Kidney (tissue), 14 donors: Measurements from ENCODE around the gene ELAC2. TPM values are rescaled to one million over a fixed set of nuclear protein-coding genes. Genes with fewer than 3 reads are reported as not detected.

Source experiments
- DNase-seq, 5 donors: peaks; one replicate each; pipeline ENCODE4 v3.0.0-alpha.2; 2013 to 2020
- FAIRE-seq: peaks from 2 replicates; lab custom pipeline; 2012; peaks lifted over from hg19 to GRCh38; lab: Jason Lieb, UNC
- H3K27ac ChIP-seq, 2 donors: one replicate each; pipeline ENCODE4 v1.7.0; 2013; ENCODE audit warnings: low read depth in 2 of 2, low read length in 2 of 2, inconsistent platforms in 1 of 2
- H3K27me3 ChIP-seq: one replicate; pipeline ENCODE4 v1.7.1; 2013; ENCODE audit warnings: low read length, inconsistent platforms; ENCODE audit not compliant: control insufficient read depth, insufficient read depth
- H3K36me3 ChIP-seq, 3 donors: one replicate each; pipeline versions ENCODE4 v1.7.0 to v1.7.1; 2013; ENCODE audit warnings: low read length in 3 of 3, control low read depth in 1 of 3, inconsistent platforms in 1 of 3; ENCODE audit not compliant: insufficient read depth in 3 of 3, control insufficient read depth in 2 of 3
- H3K4me1 ChIP-seq, 3 donors: one replicate each; pipeline versions ENCODE4 v1.7.0 to v1.7.1; 2013; ENCODE audit warnings: low read length in 3 of 3, inconsistent platforms in 1 of 3, low read depth in 1 of 3; ENCODE audit not compliant: control insufficient read depth in 2 of 3, insufficient read depth in 2 of 3
- H3K4me3 ChIP-seq, 3 donors: one replicate each; pipeline versions ENCODE4 v1.7.0 to v1.8.1; 2013; ENCODE audit warnings: low read length in 3 of 3, control low read depth in 1 of 3, inconsistent platforms in 1 of 3
- H3K9ac ChIP-seq, 3 donors: one replicate each; pipeline versions ENCODE4 v1.7.0 to v1.7.1; 2013; ENCODE audit warnings: low read length in 3 of 3, control low read depth in 1 of 3, inconsistent platforms in 1 of 3
- H3K9me3 ChIP-seq, 3 donors: one replicate each; pipeline versions ENCODE4 v1.7.0 to v1.7.1; 2013; ENCODE audit warnings: low read length in 3 of 3, control low read depth in 1 of 3, inconsistent platforms in 1 of 3; ENCODE audit not compliant: control insufficient read depth in 2 of 3, insufficient read depth in 1 of 3
- intact Hi-C: fragments of 100-400 bp; cut with DNase I; formaldehyde crosslinking; loops from one replicate; pipeline ENCODE4 v1.11.1; 2022
- polyA plus RNA-seq: library from polyadenylated mRNA; stranded (reverse); fragments of 350-450 nt; fragmentation: Illumina TruSeq; extraction: RNeasy Lipid Tissue Mini Kit (QIAGEN cat#74804); gene quantifications from one replicate; pipeline ENCODE4 v1.2.3, GENCODE V29; 2014; ENCODE audit warnings: low read depth, low replicate concordance; ENCODE audit not compliant: insufficient read depth
- total RNA-seq: library from RNA; stranded (reverse); fragmentation: NEBNext Ultra II Directional; extraction: Animal tissue kit (Norgen Biotek cat#: 25700); gene quantifications from one replicate; pipeline ENCODE4 v1.2.1, GENCODE V29; 2021
- TF ChIP-seq, protein P1 (sequence below): IDR thresholded peaks from 3 replicates; pipeline ENCODE4 v1.5.1; 2012; ENCODE audit warnings: mild to moderate bottlenecking, moderate library complexity, borderline replicate concordance; ENCODE audit not compliant: insufficient read depth; ENCODE audit errors: extremely low read depth
- donor health status: control.
- donor health status: control.
- donor health status: control.
- donor health status: control.
- donor health status: control.
- donor health status: DM: yes; HTN: yes; CAD: no.
- donor health status: Normal renal cell carcinoma (clear cell type).

Gene ELAC2
- total and polyA plus RNA-seq, 2 donors from 2014 or later: 29.7 to 57.4 TPM

DNA sequence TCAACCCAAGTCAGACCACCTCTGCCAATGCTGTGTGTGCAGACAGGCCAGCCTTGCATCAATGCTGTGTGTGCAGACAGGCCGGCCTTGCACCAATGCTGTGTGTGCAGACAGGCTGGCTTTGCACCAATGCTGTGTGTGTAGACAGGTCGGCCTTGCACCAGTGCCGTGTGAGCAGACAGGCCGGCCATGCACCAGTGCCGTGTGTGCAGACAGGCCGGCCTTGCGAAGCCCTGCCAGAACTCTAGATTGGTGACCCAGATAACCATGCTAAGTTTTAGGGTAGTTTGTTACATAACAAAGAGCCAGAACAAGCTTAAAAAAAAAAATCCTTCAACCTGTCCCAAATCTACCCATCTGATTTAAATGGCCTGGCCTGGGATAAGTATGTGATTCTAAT lies 54.3 kb downstream of the ELAC2 start:
- TF ChIP-seq, protein P1, sequence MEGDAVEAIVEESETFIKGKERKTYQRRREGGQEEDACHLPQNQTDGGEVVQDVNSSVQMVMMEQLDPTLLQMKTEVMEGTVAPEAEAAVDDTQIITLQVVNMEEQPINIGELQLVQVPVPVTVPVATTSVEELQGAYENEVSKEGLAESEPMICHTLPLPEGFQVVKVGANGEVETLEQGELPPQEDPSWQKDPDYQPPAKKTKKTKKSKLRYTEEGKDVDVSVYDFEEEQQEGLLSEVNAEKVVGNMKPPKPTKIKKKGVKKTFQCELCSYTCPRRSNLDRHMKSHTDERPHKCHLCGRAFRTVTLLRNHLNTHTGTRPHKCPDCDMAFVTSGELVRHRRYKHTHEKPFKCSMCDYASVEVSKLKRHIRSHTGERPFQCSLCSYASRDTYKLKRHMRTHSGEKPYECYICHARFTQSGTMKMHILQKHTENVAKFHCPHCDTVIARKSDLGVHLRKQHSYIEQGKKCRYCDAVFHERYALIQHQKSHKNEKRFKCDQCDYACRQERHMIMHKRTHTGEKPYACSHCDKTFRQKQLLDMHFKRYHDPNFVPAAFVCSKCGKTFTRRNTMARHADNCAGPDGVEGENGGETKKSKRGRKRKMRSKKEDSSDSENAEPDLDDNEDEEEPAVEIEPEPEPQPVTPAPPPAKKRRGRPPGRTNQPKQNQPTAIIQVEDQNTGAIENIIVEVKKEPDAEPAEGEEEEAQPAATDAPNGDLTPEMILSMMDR: no peak
- FAIRE-seq (no peak), DNase-seq (no peak)
- Histone ChIP-seq H3K9me3 (no peaks in the 10 kb centered on the region), H3K4me1 (no peaks in the 10 kb centered on the region), H3K4me3 (no peak overlapping the region), H3K9ac (no peak overlapping the region), H3K27ac (no peak overlapping the region), H3K36me3 (no peaks in the 10 kb centered on the region), H3K27me3 (no peaks in the 10 kb centered on the region)
- intact Hi-C loops: no loop called here

DNA sequence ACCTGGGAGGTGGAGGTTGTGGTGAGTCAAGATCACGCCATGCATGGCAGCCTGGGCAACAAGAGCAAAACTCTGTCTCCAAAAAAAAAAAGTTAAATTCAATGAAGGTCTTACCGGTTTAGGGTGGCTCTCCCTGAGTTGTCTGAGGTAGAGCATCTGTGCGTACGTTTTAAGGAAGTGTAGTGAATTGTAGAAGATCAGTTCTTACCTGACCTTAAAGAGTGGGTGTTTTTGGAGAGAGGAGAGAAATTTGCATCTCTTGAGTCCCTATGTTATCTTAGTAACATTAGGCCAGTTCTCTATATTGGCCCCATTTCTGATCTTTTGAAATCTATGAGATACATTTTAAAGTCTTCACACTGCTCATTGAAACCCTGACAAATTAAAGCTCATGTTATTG lies 56.2 kb downstream of the ELAC2 start:
- Histone ChIP-seq H3K4me1 (no peaks in the 10 kb centered on the region), H3K36me3 (peaks cover 0 to 2% (median 0%) of the 10 kb centered on the region in 3 donors), H3K9me3 (no peaks in the 10 kb centered on the region), H3K27ac (no peak overlapping the region), H3K4me3 (no peak overlapping the region), H3K27me3 (no peaks in the 10 kb centered on the region), H3K9ac (no peak overlapping the region)
- TF ChIP-seq, protein P1: no peak
- no peak for DNase-seq
- intact Hi-C loops: no loop called here
- FAIRE-seq: no peak

DNA sequence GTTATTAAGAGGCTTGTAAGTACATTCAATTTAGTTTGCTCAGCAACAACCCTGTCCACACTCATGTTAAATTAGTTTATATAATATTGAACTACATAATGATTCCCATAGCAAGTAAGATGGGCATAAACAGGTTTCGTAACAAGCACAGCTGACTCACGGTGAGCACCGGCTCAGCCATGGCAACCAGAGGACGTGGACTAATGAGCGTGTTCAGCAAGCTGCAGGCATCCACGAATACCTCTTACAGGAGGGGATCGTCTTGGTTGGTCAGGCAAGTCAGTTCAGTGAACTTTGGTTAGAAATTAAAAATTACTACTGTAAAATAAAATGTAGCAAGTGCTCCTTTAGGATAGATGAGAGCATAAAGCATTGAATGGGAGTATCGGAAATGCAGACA lies 58.4 kb downstream of the ELAC2 start:
- TF ChIP-seq, protein P1: no peak
- intact Hi-C loops: no loop called here

DNA sequence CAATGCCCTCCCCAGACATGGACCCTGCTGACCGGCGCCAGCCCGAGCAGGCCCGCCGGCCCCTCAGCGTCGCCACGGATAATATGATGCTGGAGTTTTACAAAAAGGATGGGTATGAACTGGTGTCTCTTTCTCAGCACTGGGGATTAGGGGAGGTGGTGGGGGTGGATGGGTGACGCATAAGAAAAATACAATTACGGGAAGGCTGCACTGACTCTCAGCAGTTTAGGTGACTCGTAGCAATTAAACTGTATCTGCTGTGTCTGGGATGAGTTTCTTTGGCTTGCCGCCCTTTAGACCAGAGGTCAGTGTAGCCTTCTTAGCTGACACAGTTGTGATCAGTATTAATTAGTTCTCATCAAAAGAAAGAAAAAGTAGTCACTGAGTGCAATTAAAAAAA lies 59.0 kb downstream of the ELAC2 start:
- H3K9me3 ChIP-seq: no peaks in the 10 kb centered on the region

More for the DNA sequence above, 58.4 kb downstream of the ELAC2 start:
- DNase-seq: peak in 2 of 5 donors; percentile 12 to 30
- H3K9ac ChIP-seq: no peak overlapping the region
- no peak overlapping the region for H3K27ac ChIP-seq
- no peaks in the 10 kb centered on the region for H3K27me3 ChIP-seq
- H3K4me1 ChIP-seq: no peaks in the 10 kb centered on the region
- H3K36me3 ChIP-seq: peaks cover 0 to 4% (median 0%) of the 10 kb centered on the region in 3 donors
- no peak for FAIRE-seq
- H3K9me3 ChIP-seq: no peaks in the 10 kb centered on the region
- H3K4me3 ChIP-seq: no peak overlapping the region

More for the DNA sequence above, 59.0 kb downstream of the ELAC2 start:
- Histone ChIP-seq H3K27me3 (no peaks in the 10 kb centered on the region), H3K36me3 (peaks cover 0 to 4% (median 0%) of the 10 kb centered on the region in 3 donors), H3K9ac (no peak overlapping the region), H3K4me1 (no peaks in the 10 kb centered on the region), H3K27ac (no peak overlapping the region), H3K4me3 (no peak overlapping the region)
- no peak for DNase-seq
- TF ChIP-seq, protein P1: no peak
- no peak for FAIRE-seq
- intact Hi-C loops: no loop called here
